ENCODE measurements around the gene DOCK4. TPM values are rescaled to one million over a fixed set of nuclear protein-coding genes. Genes with fewer than 3 reads are reported as not detected.

Gene DOCK4
- total RNA-seq, 1 donor from 2014 or later = 18.5 TPM

- intact Hi-C loops (cut with DNase I) = no loop called here
- no peak for DNase-seq (ENCODE audit: low spot score)
These were observed 116.6 kb downstream of the DOCK4 start for GRCh38 chr7:112089551-112089950.

GRCh38 chr7:112088484-112089016 lies 117.6 kb downstream of the DOCK4 start:
- DNase-seq (ENCODE audit: low spot score) = no peak
- intact Hi-C loops (cut with DNase I) = no loop called here

- DNase-seq (ENCODE audit: low spot score) = no peak
- intact Hi-C loops (cut with DNase I) = no loop called here
These were observed 119.5 kb downstream of the DOCK4 start for GRCh38 chr7:112086496-112087254.

- intact Hi-C loops (cut with DNase I) = no loop called here
- DNase-seq (ENCODE audit: low spot score) = no peak
These were observed 121.7 kb downstream of the DOCK4 start for GRCh38 chr7:112084520-112084971.

GRCh38 chr7:112083776-112084355 lies 122.3 kb downstream of the DOCK4 start:
- no peak for DNase-seq (ENCODE audit: low spot score)
- intact Hi-C loops (cut with DNase I) = no loop called here

GRCh38 chr7:112082306-112082705 lies 123.9 kb downstream of the DOCK4 start:
- no peak for DNase-seq (ENCODE audit: low spot score)
- intact Hi-C loops (cut with DNase I) = no loop called here

- intact Hi-C loops (cut with DNase I) = no loop called here
- DNase-seq (ENCODE audit: low spot score) = no peak
These were observed 124.4 kb downstream of the DOCK4 start for GRCh38 chr7:112081778-112082177.

- intact Hi-C loops (cut with DNase I) = no loop called here
- no peak for DNase-seq (ENCODE audit: low spot score)
These were observed 125.2 kb downstream of the DOCK4 start for GRCh38 chr7:112080978-112081377.

GRCh38 chr7:112080441-112080840 lies 125.8 kb downstream of the DOCK4 start:
- intact Hi-C loops (cut with DNase I) = no loop called here
- no peak for DNase-seq (ENCODE audit: low spot score)

GRCh38 chr7:112079673-112080072 lies 126.5 kb downstream of the DOCK4 start:
- intact Hi-C loops (cut with DNase I) = no loop called here
- no peak for DNase-seq (ENCODE audit: low spot score)

- no peak for DNase-seq (ENCODE audit: low spot score)
- intact Hi-C loops (cut with DNase I) = no loop called here
These were observed 127.1 kb downstream of the DOCK4 start for GRCh38 chr7:112079122-112079521.

- no peak for DNase-seq (ENCODE audit: low spot score)
- intact Hi-C loops (cut with DNase I) = no loop called here
These were observed 129.9 kb downstream of the DOCK4 start for GRCh38 chr7:112076324-112076723.

- DNase-seq (ENCODE audit: low spot score) = no peak
These were observed 131.7 kb downstream of the DOCK4 start for GRCh38 chr7:112074464-112074863.

GRCh38 chr7:112073530-112073929 lies 132.7 kb downstream of the DOCK4 start:
- no peak for DNase-seq (ENCODE audit: low spot score)
- intact Hi-C loops (cut with DNase I) = no loop called here

More at GRCh38 chr7:112074464-112074863, 131.7 kb downstream of the DOCK4 start:
- intact Hi-C loops (cut with DNase I) = no loop called here

GRCh38 chr7:112072541-112073245 lies 133.5 kb downstream of the DOCK4 start:
- intact Hi-C loops (cut with DNase I) = no loop called here
- no peak for DNase-seq (ENCODE audit: low spot score)

GRCh38 chr7:112071856-112072255 lies 134.3 kb downstream of the DOCK4 start:
- no peak for DNase-seq (ENCODE audit: low spot score)
- intact Hi-C loops (cut with DNase I) = no loop called here

GRCh38 chr7:112070674-112071256 lies 135.4 kb downstream of the DOCK4 start:
- DNase-seq (ENCODE audit: low spot score) = no peak
- intact Hi-C loops (cut with DNase I) = no loop called here

GRCh38 chr7:112069879-112070321 lies 136.3 kb downstream of the DOCK4 start:
- DNase-seq (ENCODE audit: low spot score) = no peak
- intact Hi-C loops (cut with DNase I) = no loop called here

- intact Hi-C loops (cut with DNase I) = no loop called here
- no peak for DNase-seq (ENCODE audit: low spot score)
These were observed 137.2 kb downstream of the DOCK4 start for GRCh38 chr7:112068967-112069366.
